Kidney epithelial cell (primary cell): Measurements from ENCODE around the gene OPHN1. TPM values are rescaled to one million over a fixed set of nuclear protein-coding genes. Genes with fewer than 3 reads are reported as not detected.

Experiments used
- DNase-seq: peaks from one replicate; pipeline ENCODE4 v3.0.0-alpha.2; 2010; ENCODE audit warnings: low read depth
- H3K27me3 ChIP-seq: 2 replicates; pipeline ENCODE4 v1.6.0; 2011; ENCODE audit warnings: low read length; ENCODE audit not compliant: control insufficient read depth, insufficient read depth
- H3K36me3 ChIP-seq: 2 replicates; pipeline ENCODE4 v1.5.1; 2011; ENCODE audit warnings: low read length; ENCODE audit not compliant: control insufficient read depth, insufficient read depth
- H3K4me3 ChIP-seq: 2 replicates; pipeline ENCODE4 v1.5.1; 2011; ENCODE audit warnings: low read depth, mild to moderate bottlenecking, control low read depth, low read length
- CTCF ChIP-seq: IDR thresholded peaks from 2 replicates; pipeline ENCODE4 v1.5.1; 2011; ENCODE audit warnings: mild to moderate bottlenecking, moderate library complexity, low read length, control low read depth, inconsistent platforms; ENCODE audit not compliant: insufficient read depth, poor library complexity, severe bottlenecking
- total RNA-seq: library from RNA; depleted of rRNA; stranded (reverse); fragments of >200 nt; gene quantifications from 2 replicates; pipeline ENCODE4 v1.2.3, GENCODE V29; 2015

The OPHN1 gene
- total RNA-seq, 1 donor from 2014 or later = 6.9 TPM

- no peaks in the 10 kb centered on the region for H3K36me3 ChIP-seq
- DNase-seq = no peak
- no peaks in the 10 kb centered on the region for H3K27me3 ChIP-seq
- no peak for TF ChIP-seq CTCF
- no peak overlapping the region for H3K4me3 ChIP-seq
Observed at GRCh38 chrX:68421636-68422035, 11.7 kb downstream of the OPHN1 start.

GRCh38 chrX:68420559-68420958 is 12.7 kb downstream of the OPHN1 start:
- H3K4me3 ChIP-seq = no peak overlapping the region
- no peaks in the 10 kb centered on the region for H3K27me3 ChIP-seq
- DNase-seq = no peak
- no peak for TF ChIP-seq CTCF
- no peaks in the 10 kb centered on the region for H3K36me3 ChIP-seq

- Histone ChIP-seq H3K36me3 (no peaks in the 10 kb centered on the region), H3K4me3 (no peak overlapping the region), H3K27me3 (no peaks in the 10 kb centered on the region)
- DNase-seq = no peak
- no peak for TF ChIP-seq CTCF
Observed at GRCh38 chrX:68419975-68420374, 13.3 kb downstream of the OPHN1 start.

GRCh38 chrX:68417651-68418050 is 15.6 kb downstream of the OPHN1 start:
- H3K36me3 ChIP-seq = no peaks in the 10 kb centered on the region
- DNase-seq = no peak
- H3K27me3 ChIP-seq = no peaks in the 10 kb centered on the region
- H3K4me3 ChIP-seq = no peak overlapping the region
- TF ChIP-seq CTCF = no peak

GRCh38 chrX:68416592-68416991 is 16.7 kb downstream of the OPHN1 start:
- Histone ChIP-seq H3K4me3 (no peak overlapping the region), H3K36me3 (no peaks in the 10 kb centered on the region), H3K27me3 (no peaks in the 10 kb centered on the region)
- no peak for TF ChIP-seq CTCF
- DNase-seq = no peak

- no peak for TF ChIP-seq CTCF
- no peak for DNase-seq
- Histone ChIP-seq H3K27me3 (no peaks in the 10 kb centered on the region), H3K36me3 (no peaks in the 10 kb centered on the region), H3K4me3 (no peak overlapping the region)
Observed at GRCh38 chrX:68415316-68415715, 18.0 kb downstream of the OPHN1 start.
